Lower leg skin (tissue), 4 donors: ENCODE measurements around the gene USP17L21. TPM values are rescaled to one million over a fixed set of nuclear protein-coding genes. Genes with fewer than 3 reads are reported as not detected.

Source experiments
- total RNA-seq, 4 donors: library from RNA; depleted of rRNA; stranded (reverse); fragments of >200 nt; gene quantifications; one replicate each; pipeline ENCODE4 v1.1.0, GENCODE V29; 2016

The USP17L21 gene
- total RNA-seq, 4 donors from 2014 or later, result not detected

Other genes with a start within 250 kb of the USP17L21 start
- gene FAM90A26, start 92.5 kb upstream of the USP17L21 start, total RNA-seq, result not detected
- gene USP17L10, start 52.2 kb upstream of the USP17L21 start, total RNA-seq, result not detected
- gene USP17L11, start 47.5 kb upstream of the USP17L21 start, total RNA-seq, result not detected
- not detected for gene USP17L12, start 42.7 kb upstream of the USP17L21 start, total RNA-seq
- gene USP17L13, start 38.0 kb upstream of the USP17L21 start, total RNA-seq, result not detected
- not detected for gene USP17L15, start 28.5 kb upstream of the USP17L21 start, total RNA-seq
- not detected for gene USP17L17, start 19.0 kb upstream of the USP17L21 start, total RNA-seq
- not detected for gene USP17L18, start 14.2 kb upstream of the USP17L21 start, total RNA-seq
- gene USP17L19, start 9.5 kb upstream of the USP17L21 start, total RNA-seq, result not detected
- not detected for gene USP17L20, start 4.7 kb upstream of the USP17L21 start, total RNA-seq
- not detected for gene USP17L22, start 4.7 kb downstream of the USP17L21 start, total RNA-seq
- gene USP17L24, start 62.3 kb downstream of the USP17L21 start, total RNA-seq, result not detected
- not detected for gene USP17L25, start 67.0 kb downstream of the USP17L21 start, total RNA-seq
- gene USP17L26, start 71.8 kb downstream of the USP17L21 start, total RNA-seq, result not detected
- gene USP17L5, start 76.5 kb downstream of the USP17L21 start, total RNA-seq, result not detected
- not detected for gene USP17L27, start 81.3 kb downstream of the USP17L21 start, total RNA-seq
- gene USP17L28, start 86.0 kb downstream of the USP17L21 start, total RNA-seq, result not detected
- not detected for gene USP17L29, start 90.8 kb downstream of the USP17L21 start, total RNA-seq
- gene USP17L30, start 100.3 kb downstream of the USP17L21 start, total RNA-seq, result not detected
- gene DEFB131A, start 181.5 kb downstream of the USP17L21 start, total RNA-seq, result not detected